SK-N-SH (cell line): ENCODE results near the gene TPSB2. TPM values are rescaled to one million over a fixed set of nuclear protein-coding genes. Genes with fewer than 3 reads are reported as not detected.

Experiments used
- CTCF ChIA-PET: fragments of 300-600, 350-600 bp; formaldehyde crosslinking; extraction: SDS; loops from one replicate; lab custom pipeline; 2021; lab: Yijun Ruan, JAX
- POLR2A ChIA-PET: fragments of 350-600 bp; sonication (Branson Sonifier 250); formaldehyde crosslinking; extraction: SDS; loops from one replicate; lab custom pipeline; 2020; ENCODE audit warnings: antibody characterized with exemption, inconsistent platforms; lab: Yijun Ruan, JAX
- DNase-seq: peaks from one replicate; pipeline ENCODE4 v3.0.0; 2012
- H2AFZ ChIP-seq: fragments of 200-600 bp; sonication (generic); 2 replicates; pipeline ENCODE4 v1.8.1; 2016; ENCODE audit warnings: antibody characterized with exemption, mild to moderate bottlenecking, low read depth
- H3F3A ChIP-seq: fragments of 200-600 bp; sonication (generic); replicated peaks from 2 replicates; pipeline ENCODE3; 2016; ENCODE audit warnings: antibody characterized with exemption, mild to moderate bottlenecking; ENCODE audit not compliant: insufficient read depth
- H3K27ac ChIP-seq, 2 experiments: fragments of 200-500 bp in 1 of 2; fragments of 200-600 bp in 1 of 2; sonication (Bioruptor generic) in 1 of 2; sonication (generic), shearing (Covaris generic) in 1 of 2; 2 replicates each; pipeline versions ENCODE4 v1.5.1 to v1.6.1; 2014 to 2016; ENCODE audit warnings: low read depth in 2 of 2, inconsistent platforms in 1 of 2, low read length in 1 of 2, mild to moderate bottlenecking in 1 of 2, mixed read lengths in 1 of 2
- H3K27me3 ChIP-seq: fragments of 200-600 bp; sonication (generic), shearing (Covaris generic); 2 replicates; pipeline ENCODE4 v1.6.1; 2016; ENCODE audit warnings: mixed run types; ENCODE audit not compliant: insufficient read depth
- H3K36me3 ChIP-seq, 2 experiments: fragments of 200-500 bp in 1 of 2; fragments of 200-600 bp in 1 of 2; sonication (Bioruptor generic) in 1 of 2; sonication (generic) in 1 of 2; replicated peaks in 1 of 2; 2 replicates each; pipeline versions ENCODE3 to v1.5.1; 2014 to 2016; ENCODE audit warnings: low read length in 1 of 2, mild to moderate bottlenecking in 1 of 2; ENCODE audit not compliant: insufficient read depth in 2 of 2, control insufficient read depth in 1 of 2
- H3K4me1 ChIP-seq, 2 experiments: fragments of 200-500 bp in 1 of 2; fragments of 200-600 bp in 1 of 2; sonication (Bioruptor generic) in 1 of 2; sonication (generic), shearing (Covaris generic) in 1 of 2; 2 replicates each; pipeline versions ENCODE4 v1.5.1 to v1.6.1; 2014 to 2016; ENCODE audit warnings: low read depth in 1 of 2, low read length in 1 of 2, mixed run types in 1 of 2; ENCODE audit not compliant: insufficient read depth in 2 of 2, control insufficient read depth in 1 of 2
- H3K4me2 ChIP-seq: fragments of 200-600 bp; sonication (generic), shearing (Covaris generic); 2 replicates; pipeline ENCODE4 v1.6.1; 2017; ENCODE audit warnings: mixed run types
- H3K4me3 ChIP-seq, 2 experiments: fragments of 200-500 bp in 1 of 2; fragments of 200-600 bp in 1 of 2; sonication (Bioruptor generic) in 1 of 2; sonication (generic), shearing (Covaris generic) in 1 of 2; 2 replicates each; pipeline versions ENCODE4 v1.5.1 to v1.8.1; 2014 to 2016; ENCODE audit warnings: low read depth in 2 of 2, inconsistent platforms in 1 of 2, low read length in 1 of 2, mild to moderate bottlenecking in 1 of 2, mixed read lengths in 1 of 2, moderate library complexity in 1 of 2
- H3K79me2 ChIP-seq: fragments of 200-600 bp; sonication (generic); 2 replicates; pipeline ENCODE4 v1.8.1; 2017; ENCODE audit warnings: mild to moderate bottlenecking; ENCODE audit not compliant: insufficient read depth
- H3K9ac ChIP-seq: fragments of 200-600 bp; sonication (generic); 2 replicates; pipeline ENCODE4 v1.6.1; 2017; ENCODE audit warnings: mixed run types
- H3K9me2 ChIP-seq: fragments of 200-600 bp; sonication (generic); 2 replicates; pipeline ENCODE4 v1.6.1; 2017; ENCODE audit warnings: mixed run types
- H3K9me3 ChIP-seq: fragments of 200-600 bp; sonication (generic); 2 replicates; pipeline ENCODE4 v1.6.1; 2017; ENCODE audit warnings: mixed run types, mild to moderate bottlenecking, moderate library complexity
- H4K20me1 ChIP-seq: fragments of 200-600 bp; sonication (generic); 2 replicates; pipeline ENCODE4 v1.6.1; 2017; ENCODE audit warnings: mild to moderate bottlenecking, mixed run types; ENCODE audit not compliant: insufficient read depth
- CHD2 ChIP-seq: fragments of 150-350 bp; IDR thresholded peaks from 2 replicates; pipeline ENCODE4 v1.6.1; 2018; ENCODE audit warnings: low read length; ENCODE audit not compliant: partially characterized antibody
- CTCF ChIP-seq: fragments of 200-600 bp; sonication (generic); IDR thresholded peaks from 2 replicates; pipeline ENCODE4 v1.6.1; 2017; ENCODE audit warnings: antibody characterized with exemption, mild to moderate bottlenecking, moderate library complexity
- EZH2phosphoT487 ChIP-seq: fragments of 200-600 bp; sonication (generic); IDR thresholded peaks from 2 replicates; pipeline ENCODE4 v1.6.1; 2017; ENCODE audit warnings: low read depth, mixed run types, mild to moderate bottlenecking, antibody characterized with exemption, moderate library complexity, borderline replicate concordance
- FOXM1 ChIP-seq: IDR thresholded peaks from 2 replicates; pipeline ENCODE4 v1.4.0; 2012; ENCODE audit warnings: low read depth, mild to moderate bottlenecking
- GABPA ChIP-seq: IDR thresholded peaks from 2 replicates; pipeline ENCODE4 v1.4.0; 2012; ENCODE audit warnings: low read depth, mild to moderate bottlenecking
- GATA2 ChIP-seq: sonication (generic); formaldehyde crosslinking; IDR thresholded peaks from 2 replicates; pipeline ENCODE4 v1.5.0; 2020; ENCODE audit warnings: mild to moderate bottlenecking, missing genetic modification reagents
- MEF2A ChIP-seq: IDR thresholded peaks from 2 replicates; pipeline ENCODE4 v1.4.0; 2012; ENCODE audit warnings: low read depth, borderline replicate concordance
- PBX3 ChIP-seq: IDR thresholded peaks from 2 replicates; pipeline ENCODE4; 2012
- RCOR1 ChIP-seq: fragments of 150-350 bp; IDR thresholded peaks from 2 replicates; pipeline ENCODE4 v1.6.1; 2017; ENCODE audit warnings: antibody characterized with exemption, low read length
- RFX5 ChIP-seq: IDR thresholded peaks from 2 replicates; pipeline ENCODE4 v1.6.1; 2012; ENCODE audit warnings: mild to moderate bottlenecking, improper control_type of control experiment, low read length
- RXRA ChIP-seq: IDR thresholded peaks from 2 replicates; pipeline ENCODE4 v1.4.0; 2012; ENCODE audit warnings: low read depth, mild to moderate bottlenecking, borderline replicate concordance
- SIN3A ChIP-seq: IDR thresholded peaks from 2 replicates; pipeline ENCODE4 v1.6.1; 2012; ENCODE audit warnings: low read depth, mild to moderate bottlenecking, low read length, moderate library complexity, borderline replicate concordance
- SMC3 ChIP-seq: IDR thresholded peaks from 2 replicates; pipeline ENCODE4 v1.6.1; 2012; ENCODE audit warnings: low read depth, low read length, improper control_type of control experiment
- TAF1 ChIP-seq: IDR thresholded peaks from 2 replicates; pipeline ENCODE4 v1.6.1; 2012; ENCODE audit warnings: low read depth, mild to moderate bottlenecking, low read length, moderate library complexity, borderline replicate concordance
- TEAD4 ChIP-seq: IDR thresholded peaks from 2 replicates; pipeline ENCODE4 v1.4.0; 2012; ENCODE audit warnings: mild to moderate bottlenecking, borderline replicate concordance; ENCODE audit not compliant: insufficient read depth
- YY1 ChIP-seq: IDR thresholded peaks from 2 replicates; pipeline ENCODE4 v1.4.0; 2012; ENCODE audit warnings: low read depth, mild to moderate bottlenecking
- WGBS: methylation state at CpG from one replicate; pipeline ENCODE4 v1.1.6; 2017; ENCODE audit warnings: low lambda C conversion rate; 5-methylcytosine and 5-hydroxymethylcytosine counted together
- polyA plus RNA-seq, 3 experiments: library from polyadenylated mRNA; depleted of rRNA; stranded (reverse); fragments of >200 nt; gene quantifications; 2 replicates each; pipeline ENCODE4 v1.2.3, GENCODE V29; 2012
- TF ChIP-seq, protein P1 (sequence below): IDR thresholded peaks from 2 replicates; pipeline ENCODE4 v1.6.1; 2012; ENCODE audit warnings: mild to moderate bottlenecking, low read depth, low read length, moderate library complexity
- TF ChIP-seq, protein P2 (sequence below): IDR thresholded peaks from 2 replicates; pipeline ENCODE4 v1.4.0; 2012; ENCODE audit warnings: low read depth, borderline replicate concordance
- TF ChIP-seq, protein P3 (sequence below): fragments of 150-350 bp; IDR thresholded peaks from 2 replicates; pipeline ENCODE4 v1.6.1; 2017; ENCODE audit warnings: antibody characterized with exemption, low read length, low read depth, borderline replicate concordance

Gene TPSB2
- polyA plus RNA-seq, 1 of the 3 experiments (the other 2 are of a cell fraction), result not detected

DNA sequence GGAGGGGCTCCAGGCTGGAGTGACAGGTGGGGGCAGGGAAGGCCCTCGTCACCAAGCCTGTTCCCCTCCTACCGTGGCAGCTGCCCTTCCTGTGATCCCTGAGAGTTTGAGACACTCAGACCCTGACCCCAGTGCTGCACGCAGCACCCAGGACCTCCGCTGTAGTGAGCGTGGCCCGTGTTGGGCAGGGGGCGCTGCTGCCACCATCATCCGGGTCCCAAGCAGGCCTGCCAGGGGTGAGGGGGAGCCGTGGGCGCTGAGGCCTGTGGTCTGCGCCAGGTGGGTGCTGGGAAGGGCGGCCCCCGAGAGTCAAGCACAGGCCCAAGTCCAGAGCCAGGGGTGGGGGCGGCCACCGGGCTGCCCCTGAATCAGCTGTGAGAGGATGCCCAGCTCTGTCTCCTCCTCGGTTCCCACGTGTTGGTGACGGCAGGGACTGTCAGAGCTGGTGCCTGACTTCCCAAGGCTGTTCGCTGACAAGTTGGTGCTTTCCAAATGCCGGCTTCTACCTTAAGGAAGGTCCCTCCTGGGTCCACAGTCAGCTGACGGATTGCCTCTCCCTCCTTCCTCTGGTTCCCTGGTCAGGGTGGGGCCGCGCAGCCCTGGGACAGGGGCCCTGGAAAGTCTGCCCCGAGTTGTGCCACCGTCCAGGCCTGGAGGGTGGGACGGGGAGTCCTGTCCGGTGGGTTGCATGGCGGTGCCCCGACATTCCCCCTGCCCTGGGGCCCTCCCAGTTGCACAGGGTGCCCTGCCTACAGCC lies 36.0 kb downstream of the TPSB2 start:
- no peak overlapping the region for H3K4me3 ChIP-seq
- H3K9me2 ChIP-seq, result no peaks in the 10 kb centered on the region
- no peaks in the 10 kb centered on the region; a peak in 1 of 4 replicates for H3K4me1 ChIP-seq
- no peaks in the 10 kb centered on the region for H3K79me2 ChIP-seq
- DNase-seq, result no peak
- H3F3A ChIP-seq, result no peaks in the 10 kb centered on the region
- no peak overlapping the region for H2AFZ ChIP-seq
- WGBS, result 34% methylated on average over 6 of the region's 29 CpGs
- H3K36me3 ChIP-seq, result no peaks in the 10 kb centered on the region
- H3K9ac ChIP-seq, result no peak overlapping the region
- no peak overlapping the region for H3K27ac ChIP-seq
- H4K20me1 ChIP-seq, result peaks cover 9% of the 10 kb centered on the region; the same call in 1 of the 2 replicates
- no peak for TF ChIP-seq PBX3
- TF ChIP-seq, protein P1, sequence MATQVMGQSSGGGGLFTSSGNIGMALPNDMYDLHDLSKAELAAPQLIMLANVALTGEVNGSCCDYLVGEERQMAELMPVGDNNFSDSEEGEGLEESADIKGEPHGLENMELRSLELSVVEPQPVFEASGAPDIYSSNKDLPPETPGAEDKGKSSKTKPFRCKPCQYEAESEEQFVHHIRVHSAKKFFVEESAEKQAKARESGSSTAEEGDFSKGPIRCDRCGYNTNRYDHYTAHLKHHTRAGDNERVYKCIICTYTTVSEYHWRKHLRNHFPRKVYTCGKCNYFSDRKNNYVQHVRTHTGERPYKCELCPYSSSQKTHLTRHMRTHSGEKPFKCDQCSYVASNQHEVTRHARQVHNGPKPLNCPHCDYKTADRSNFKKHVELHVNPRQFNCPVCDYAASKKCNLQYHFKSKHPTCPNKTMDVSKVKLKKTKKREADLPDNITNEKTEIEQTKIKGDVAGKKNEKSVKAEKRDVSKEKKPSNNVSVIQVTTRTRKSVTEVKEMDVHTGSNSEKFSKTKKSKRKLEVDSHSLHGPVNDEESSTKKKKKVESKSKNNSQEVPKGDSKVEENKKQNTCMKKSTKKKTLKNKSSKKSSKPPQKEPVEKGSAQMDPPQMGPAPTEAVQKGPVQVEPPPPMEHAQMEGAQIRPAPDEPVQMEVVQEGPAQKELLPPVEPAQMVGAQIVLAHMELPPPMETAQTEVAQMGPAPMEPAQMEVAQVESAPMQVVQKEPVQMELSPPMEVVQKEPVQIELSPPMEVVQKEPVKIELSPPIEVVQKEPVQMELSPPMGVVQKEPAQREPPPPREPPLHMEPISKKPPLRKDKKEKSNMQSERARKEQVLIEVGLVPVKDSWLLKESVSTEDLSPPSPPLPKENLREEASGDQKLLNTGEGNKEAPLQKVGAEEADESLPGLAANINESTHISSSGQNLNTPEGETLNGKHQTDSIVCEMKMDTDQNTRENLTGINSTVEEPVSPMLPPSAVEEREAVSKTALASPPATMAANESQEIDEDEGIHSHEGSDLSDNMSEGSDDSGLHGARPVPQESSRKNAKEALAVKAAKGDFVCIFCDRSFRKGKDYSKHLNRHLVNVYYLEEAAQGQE, result no peak
- no peak for TF ChIP-seq MEF2A
- no peak for TF ChIP-seq EZH2phosphoT487
- no peak for TF ChIP-seq TEAD4
- TF ChIP-seq FOXM1, result no peak
- no peak for TF ChIP-seq SMC3
- TF ChIP-seq, protein P2, sequence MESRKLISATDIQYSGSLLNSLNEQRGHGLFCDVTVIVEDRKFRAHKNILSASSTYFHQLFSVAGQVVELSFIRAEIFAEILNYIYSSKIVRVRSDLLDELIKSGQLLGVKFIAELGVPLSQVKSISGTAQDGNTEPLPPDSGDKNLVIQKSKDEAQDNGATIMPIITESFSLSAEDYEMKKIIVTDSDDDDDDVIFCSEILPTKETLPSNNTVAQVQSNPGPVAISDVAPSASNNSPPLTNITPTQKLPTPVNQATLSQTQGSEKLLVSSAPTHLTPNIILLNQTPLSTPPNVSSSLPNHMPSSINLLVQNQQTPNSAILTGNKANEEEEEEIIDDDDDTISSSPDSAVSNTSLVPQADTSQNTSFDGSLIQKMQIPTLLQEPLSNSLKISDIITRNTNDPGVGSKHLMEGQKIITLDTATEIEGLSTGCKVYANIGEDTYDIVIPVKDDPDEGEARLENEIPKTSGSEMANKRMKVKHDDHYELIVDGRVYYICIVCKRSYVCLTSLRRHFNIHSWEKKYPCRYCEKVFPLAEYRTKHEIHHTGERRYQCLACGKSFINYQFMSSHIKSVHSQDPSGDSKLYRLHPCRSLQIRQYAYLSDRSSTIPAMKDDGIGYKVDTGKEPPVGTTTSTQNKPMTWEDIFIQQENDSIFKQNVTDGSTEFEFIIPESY, result no peak
- TF ChIP-seq, protein P3, sequence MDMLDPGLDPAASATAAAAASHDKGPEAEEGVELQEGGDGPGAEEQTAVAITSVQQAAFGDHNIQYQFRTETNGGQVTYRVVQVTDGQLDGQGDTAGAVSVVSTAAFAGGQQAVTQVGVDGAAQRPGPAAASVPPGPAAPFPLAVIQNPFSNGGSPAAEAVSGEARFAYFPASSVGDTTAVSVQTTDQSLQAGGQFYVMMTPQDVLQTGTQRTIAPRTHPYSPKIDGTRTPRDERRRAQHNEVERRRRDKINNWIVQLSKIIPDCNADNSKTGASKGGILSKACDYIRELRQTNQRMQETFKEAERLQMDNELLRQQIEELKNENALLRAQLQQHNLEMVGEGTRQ, result no peak
- TF ChIP-seq CTCF, result no peak
- TF ChIP-seq CHD2, result no peak
- TF ChIP-seq GATA2 (CRISPR knock-in tag), result no peak
- no peak for TF ChIP-seq YY1
- TF ChIP-seq RXRA, result no peak
- no peak for TF ChIP-seq RFX5
- TF ChIP-seq TAF1, result no peak
- TF ChIP-seq SIN3A, result no peak
- no peak for TF ChIP-seq GABPA
- TF ChIP-seq RCOR1, result no peak
- CTCF ChIA-PET, result interaction anchor here (0.6 to 2.1 kb wide), 23 partner anchors 9 to 195 kb away, joined by 3 to 9 read pairs (median 4); partner anchors contain the start of gene TPSG1
- POLR2A ChIA-PET, result no interaction called here
- H3K9me3 ChIP-seq, result no peaks in the 10 kb centered on the region
- peaks cover 44% of the 10 kb centered on the region for H3K27me3 ChIP-seq
- no peak overlapping the region for H3K4me2 ChIP-seq
